Measurements from ENCODE around the gene AGPAT3. TPM values are rescaled to one million over a fixed set of nuclear protein-coding genes. Genes with fewer than 3 reads are reported as not detected.

The AGPAT3 gene
- total and polyA plus RNA-seq, 10 of the 15 experiments (the other 5 are each of a cell fraction or from before 2014, with no cell fraction given): 1.2 to 110 (median 30.8) TPM

- TF ChIP-seq SMAD1 (IDR thresholded peaks at IDR 0.05; ENCODE audit: low read depth, partially characterized antibody): no peak
- TF ChIP-seq SKIL (IDR thresholded peaks at IDR 0.05; ENCODE audit: low read depth, poor library complexity, severe bottlenecking): no peak
- TF ChIP-seq CEBPZ (IDR thresholded peaks at IDR 0.05; ENCODE audit: low read depth, low read length): no peak
- peak; percentile 26; the same call in 1 of the 2 replicates for TF ChIP-seq RUNX3 (IDR thresholded peaks at IDR 0.05; ENCODE audit: low read length)
- TF ChIP-seq IRF4 (IDR thresholded peaks at IDR 0.05; ENCODE audit: low read depth, low read length): no peak
- no peak for TF ChIP-seq ZNF622 (IDR thresholded peaks at IDR 0.05)
- TF ChIP-seq RB1 (IDR thresholded peaks at IDR 0.05; ENCODE audit: borderline replicate concordance): peak; percentile 94
- no peak for TF ChIP-seq ZNF384 (IDR thresholded peaks at IDR 0.05; ENCODE audit: borderline replicate concordance, low read depth, low read length)
- no peak for TF ChIP-seq NR2F1 (conservative IDR thresholded peaks at IDR 0.05)
- TF ChIP-seq CREM (IDR thresholded peaks at IDR 0.05; ENCODE audit: low read depth): peak; percentile 95
- TF ChIP-seq REST (IDR thresholded peaks at IDR 0.05; ENCODE audit: low read depth, low read length): no peak
- TF ChIP-seq TCF7 (IDR thresholded peaks at IDR 0.05; ENCODE audit: borderline replicate concordance): no peak
- no peak for TF ChIP-seq ZBTB33 (IDR thresholded peaks at IDR 0.05)
These were observed 146.8 kb downstream of the AGPAT3 start, which contains the start of gene TRAPPC10 (continued) for GRCh38 chr21:44011579-44012473.
